Measurements from ENCODE around the gene ZNF280B. TPM values are rescaled to one million over a fixed set of nuclear protein-coding genes. Genes with fewer than 3 reads are reported as not detected.
"Not testable (repeated sequence)": the region's sequence is repeated elsewhere in the genome, so short reads cannot be mapped to it uniquely, and the experiment has no call there.

ZNF280B gene
- total RNA-seq, 3 donors from 2014 or later (not counting 1 experiment from before 2014, with no cell fraction given): 0.99 to 1.8 (median 1.6) TPM

DNA sequence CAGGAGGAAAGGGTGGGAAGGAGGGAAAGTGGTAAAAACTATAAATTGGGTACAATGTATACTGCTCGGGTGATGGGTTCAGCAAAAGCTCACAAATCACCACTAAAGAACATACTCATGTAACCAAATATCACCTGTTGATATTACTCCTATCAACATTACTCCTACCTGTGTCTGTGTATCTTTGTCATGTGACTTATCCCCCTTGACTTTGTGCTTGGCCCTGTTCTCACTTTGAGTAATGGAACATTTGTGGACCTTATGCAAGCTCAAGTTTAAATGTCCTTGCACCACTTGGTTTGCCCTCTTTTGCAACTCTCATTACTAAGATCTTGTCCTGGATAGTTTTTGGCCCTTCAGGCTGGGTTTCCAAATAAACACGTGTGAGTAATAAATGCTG, 39.0 kb downstream of the ZNF280B start:
- H3K27ac Mint-ChIP-seq: no peak overlapping the region
- peaks cover 2 to 9% of the 10 kb centered on the region in 2 donors for H3K9me3 Mint-ChIP-seq
- TF ChIP-seq, protein P1, sequence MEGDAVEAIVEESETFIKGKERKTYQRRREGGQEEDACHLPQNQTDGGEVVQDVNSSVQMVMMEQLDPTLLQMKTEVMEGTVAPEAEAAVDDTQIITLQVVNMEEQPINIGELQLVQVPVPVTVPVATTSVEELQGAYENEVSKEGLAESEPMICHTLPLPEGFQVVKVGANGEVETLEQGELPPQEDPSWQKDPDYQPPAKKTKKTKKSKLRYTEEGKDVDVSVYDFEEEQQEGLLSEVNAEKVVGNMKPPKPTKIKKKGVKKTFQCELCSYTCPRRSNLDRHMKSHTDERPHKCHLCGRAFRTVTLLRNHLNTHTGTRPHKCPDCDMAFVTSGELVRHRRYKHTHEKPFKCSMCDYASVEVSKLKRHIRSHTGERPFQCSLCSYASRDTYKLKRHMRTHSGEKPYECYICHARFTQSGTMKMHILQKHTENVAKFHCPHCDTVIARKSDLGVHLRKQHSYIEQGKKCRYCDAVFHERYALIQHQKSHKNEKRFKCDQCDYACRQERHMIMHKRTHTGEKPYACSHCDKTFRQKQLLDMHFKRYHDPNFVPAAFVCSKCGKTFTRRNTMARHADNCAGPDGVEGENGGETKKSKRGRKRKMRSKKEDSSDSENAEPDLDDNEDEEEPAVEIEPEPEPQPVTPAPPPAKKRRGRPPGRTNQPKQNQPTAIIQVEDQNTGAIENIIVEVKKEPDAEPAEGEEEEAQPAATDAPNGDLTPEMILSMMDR (IDR thresholded peaks at IDR 0.05): no peak
- DNase-seq: no peak
- no peaks in the 10 kb centered on the region for H3K4me1 Mint-ChIP-seq
- H3K27me3 Mint-ChIP-seq (ENCODE audit: low read depth in 2 of 2): peaks cover 16 to 19% of the 10 kb centered on the region in 2 donors
- no peak overlapping the region for H3K4me3 Mint-ChIP-seq
- peaks cover 4% of the 10 kb centered on the region for H3K27me3 ChIP-seq (ENCODE audit: control insufficient read depth, insufficient read depth, low read length)
- no peak for ATAC-seq
- 100% methylated on average over 1 of the region's 2 CpGs for WGBS (ENCODE audit: insufficient coverage)
- no peak overlapping the region for H3K27ac ChIP-seq (ENCODE audit: low read length)
- H3K9me3 ChIP-seq (ENCODE audit: control insufficient read depth, insufficient read depth, low read length): peaks cover 10% of the 10 kb centered on the region
- peaks cover 13% of the 10 kb centered on the region for H3K36me3 Mint-ChIP-seq
- intact Hi-C loops (cut with micrococcal nuclease): loop anchor here (10.0 kb wide), 1 partner anchor 485 kb away; no protein-coding TSS in a partner anchor
- no peak overlapping the region for H3K4me3 ChIP-seq (ENCODE audit: low read length)
- no peaks in the 10 kb centered on the region for H3K36me3 ChIP-seq (ENCODE audit: control insufficient read depth, insufficient read depth, low read length)
- no peaks in the 10 kb centered on the region for H3K4me1 ChIP-seq (ENCODE audit: control insufficient read depth, insufficient read depth, low read length)

DNA sequence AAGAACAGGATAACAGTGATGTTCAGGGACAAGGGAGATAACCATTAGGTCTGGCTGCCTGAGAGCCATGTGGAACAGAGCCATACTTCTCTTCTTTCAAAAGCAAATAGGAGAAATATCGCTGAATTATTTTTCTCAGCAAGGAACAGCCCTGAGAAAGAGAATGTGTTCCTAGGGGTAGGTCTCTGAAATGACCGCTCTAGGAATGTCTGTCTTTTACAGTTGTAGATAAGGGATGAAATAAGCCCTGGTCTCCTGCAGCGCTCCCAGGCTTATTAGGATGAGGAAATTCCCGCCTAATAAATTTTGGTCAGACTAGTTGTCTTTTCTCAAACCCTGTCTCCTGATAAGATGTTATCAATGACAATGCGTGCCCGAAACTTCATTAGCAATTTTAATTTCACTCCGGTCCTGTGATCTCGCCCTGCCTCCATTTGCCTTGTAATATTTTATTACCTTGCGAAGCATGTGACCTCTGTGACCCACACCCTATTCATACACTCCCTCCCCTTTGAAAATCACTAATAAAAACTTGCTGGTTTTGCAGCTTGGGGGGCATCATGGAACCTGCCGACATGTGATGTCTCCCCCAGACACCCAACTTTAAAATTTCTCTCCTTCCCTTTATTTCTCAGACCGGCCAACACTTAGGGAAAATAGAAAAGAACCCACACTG, 39.6 kb downstream of the ZNF280B start:
- not testable (repeated sequence) for H3K4me3 ChIP-seq (ENCODE audit: low read length); H3K9me3 ChIP-seq (ENCODE audit: control insufficient read depth, insufficient read depth, low read length); H3K27ac Mint-ChIP-seq; H3K9me3 Mint-ChIP-seq; H3K4me3 Mint-ChIP-seq; DNase-seq; ATAC-seq; H3K36me3 ChIP-seq (ENCODE audit: control insufficient read depth, insufficient read depth, low read length); H3K4me1 Mint-ChIP-seq; H3K27ac ChIP-seq (ENCODE audit: low read length); H3K4me1 ChIP-seq (ENCODE audit: control insufficient read depth, insufficient read depth, low read length); H3K27me3 ChIP-seq (ENCODE audit: control insufficient read depth, insufficient read depth, low read length)
- H3K27me3 Mint-ChIP-seq (ENCODE audit: low read depth in 2 of 2): peaks cover 21 to 25% of the 10 kb centered on the region in 2 donors
- 94% methylated on average over 11 of the region's 11 CpGs for WGBS (ENCODE audit: insufficient coverage)
- intact Hi-C loops (cut with micrococcal nuclease): loop anchor here (10.0 kb wide), 1 partner anchor 486 kb away; no protein-coding TSS in a partner anchor
- H3K36me3 Mint-ChIP-seq: peaks cover 13% of the 10 kb centered on the region

DNA sequence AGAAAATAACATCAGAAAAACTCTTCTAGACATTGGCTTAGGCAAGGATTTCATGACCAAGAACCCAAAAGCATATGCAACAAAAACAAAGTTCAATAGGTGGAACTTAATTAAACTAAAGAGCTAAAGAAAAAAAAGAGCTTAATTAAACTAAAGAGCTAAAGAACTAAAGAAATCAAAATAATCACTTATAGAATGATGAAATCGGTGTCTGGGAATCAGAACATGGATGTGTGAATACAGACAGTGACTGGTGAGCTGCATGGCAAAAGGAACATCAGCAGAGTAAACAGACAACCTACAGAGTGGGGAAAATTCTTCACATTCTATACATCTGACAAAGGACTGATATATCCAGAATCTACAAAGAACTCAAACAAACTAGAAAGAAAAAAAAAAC, 41.4 kb downstream of the ZNF280B start:
- peaks cover 4 to 5% of the 10 kb centered on the region in 2 donors for H3K4me1 Mint-ChIP-seq
- Histone ChIP-seq H3K27ac (ENCODE audit: low read length) (no peak overlapping the region), H3K27me3 (ENCODE audit: control insufficient read depth, insufficient read depth, low read length) (peaks cover 11% of the 10 kb centered on the region), H3K9me3 (ENCODE audit: control insufficient read depth, insufficient read depth, low read length) (peaks cover 10% of the 10 kb centered on the region), H3K36me3 (ENCODE audit: control insufficient read depth, insufficient read depth, low read length) (no peaks in the 10 kb centered on the region), H3K4me3 (ENCODE audit: low read length) (no peak overlapping the region), H3K4me1 (ENCODE audit: control insufficient read depth, insufficient read depth, low read length) (no peaks in the 10 kb centered on the region)
- H3K27ac Mint-ChIP-seq: no peak overlapping the region
- peaks cover 13% of the 10 kb centered on the region for H3K36me3 Mint-ChIP-seq
- DNase-seq: no peak
- peaks cover 33 to 43% of the 10 kb centered on the region in 2 donors for H3K27me3 Mint-ChIP-seq (ENCODE audit: low read depth in 2 of 2)
- intact Hi-C loops (cut with micrococcal nuclease): loop anchor here (10.0 kb wide), 1 partner anchor 488 kb away; no protein-coding TSS in a partner anchor
- TF ChIP-seq, protein P1 (IDR thresholded peaks at IDR 0.05): no peak
- no CpG with 5 or more reads among the region's 1 CpG for WGBS (ENCODE audit: insufficient coverage)
- H3K9me3 Mint-ChIP-seq: peaks cover 2 to 9% of the 10 kb centered on the region in 2 donors
- H3K4me3 Mint-ChIP-seq: no peak overlapping the region
- ATAC-seq: no peak

DNA sequence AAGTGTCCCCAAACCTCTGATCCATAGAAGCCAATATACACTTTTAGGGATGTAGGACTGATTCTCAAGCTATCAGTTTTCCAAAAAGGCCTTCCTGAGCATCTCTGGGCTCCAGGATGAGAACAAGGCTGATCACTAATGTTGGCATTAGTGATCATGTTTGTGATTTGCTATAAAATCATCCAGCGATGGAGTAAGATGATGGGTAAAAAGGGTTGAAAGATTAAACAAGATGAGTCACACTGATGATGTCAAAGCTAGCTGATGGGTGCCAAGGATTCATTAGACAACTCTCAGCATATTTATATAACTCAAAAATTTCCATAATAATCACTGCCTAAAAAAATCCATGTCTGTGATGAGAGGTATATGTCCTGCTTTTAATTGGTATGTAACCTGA, 42.8 kb downstream of the ZNF280B start:
- Histone ChIP-seq H3K27me3 (ENCODE audit: control insufficient read depth, insufficient read depth, low read length) (peaks cover 11% of the 10 kb centered on the region), H3K27ac (ENCODE audit: low read length) (no peak overlapping the region), H3K4me1 (ENCODE audit: control insufficient read depth, insufficient read depth, low read length) (no peaks in the 10 kb centered on the region), H3K36me3 (ENCODE audit: control insufficient read depth, insufficient read depth, low read length) (no peaks in the 10 kb centered on the region), H3K4me3 (ENCODE audit: low read length) (no peak overlapping the region), H3K9me3 (ENCODE audit: control insufficient read depth, insufficient read depth, low read length) (peaks cover 10% of the 10 kb centered on the region)
- Mint-ChIP-seq H3K36me3 (peaks cover 13% of the 10 kb centered on the region), H3K4me3 (no peak overlapping the region), H3K4me1 (peaks cover 4 to 5% of the 10 kb centered on the region in 2 donors), H3K27ac (no peak overlapping the region), H3K9me3 (peaks cover 2 to 9% of the 10 kb centered on the region in 2 donors), H3K27me3 (ENCODE audit: low read depth in 2 of 2) (peaks cover 28 to 56% of the 10 kb centered on the region in 2 donors)
- TF ChIP-seq, protein P1 (IDR thresholded peaks at IDR 0.05): no peak
- 100% methylated on average over 1 of the region's 1 CpG for WGBS (ENCODE audit: insufficient coverage)
- intact Hi-C loops (cut with micrococcal nuclease): loop anchor here (10.0 kb wide), 1 partner anchor 489 kb away; no protein-coding TSS in a partner anchor
- no peak for ATAC-seq
- DNase-seq: no peak

Data from natural killer cell (primary cell).